Measurements from ENCODE around the gene AMIGO3.
"Not testable (repeated sequence)": the region's sequence is repeated elsewhere in the genome, so short reads cannot be mapped to it uniquely, and the experiment has no call there.

Gene AMIGO3, protein sequence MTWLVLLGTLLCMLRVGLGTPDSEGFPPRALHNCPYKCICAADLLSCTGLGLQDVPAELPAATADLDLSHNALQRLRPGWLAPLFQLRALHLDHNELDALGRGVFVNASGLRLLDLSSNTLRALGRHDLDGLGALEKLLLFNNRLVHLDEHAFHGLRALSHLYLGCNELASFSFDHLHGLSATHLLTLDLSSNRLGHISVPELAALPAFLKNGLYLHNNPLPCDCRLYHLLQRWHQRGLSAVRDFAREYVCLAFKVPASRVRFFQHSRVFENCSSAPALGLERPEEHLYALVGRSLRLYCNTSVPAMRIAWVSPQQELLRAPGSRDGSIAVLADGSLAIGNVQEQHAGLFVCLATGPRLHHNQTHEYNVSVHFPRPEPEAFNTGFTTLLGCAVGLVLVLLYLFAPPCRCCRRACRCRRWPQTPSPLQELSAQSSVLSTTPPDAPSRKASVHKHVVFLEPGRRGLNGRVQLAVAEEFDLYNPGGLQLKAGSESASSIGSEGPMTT

DNA sequence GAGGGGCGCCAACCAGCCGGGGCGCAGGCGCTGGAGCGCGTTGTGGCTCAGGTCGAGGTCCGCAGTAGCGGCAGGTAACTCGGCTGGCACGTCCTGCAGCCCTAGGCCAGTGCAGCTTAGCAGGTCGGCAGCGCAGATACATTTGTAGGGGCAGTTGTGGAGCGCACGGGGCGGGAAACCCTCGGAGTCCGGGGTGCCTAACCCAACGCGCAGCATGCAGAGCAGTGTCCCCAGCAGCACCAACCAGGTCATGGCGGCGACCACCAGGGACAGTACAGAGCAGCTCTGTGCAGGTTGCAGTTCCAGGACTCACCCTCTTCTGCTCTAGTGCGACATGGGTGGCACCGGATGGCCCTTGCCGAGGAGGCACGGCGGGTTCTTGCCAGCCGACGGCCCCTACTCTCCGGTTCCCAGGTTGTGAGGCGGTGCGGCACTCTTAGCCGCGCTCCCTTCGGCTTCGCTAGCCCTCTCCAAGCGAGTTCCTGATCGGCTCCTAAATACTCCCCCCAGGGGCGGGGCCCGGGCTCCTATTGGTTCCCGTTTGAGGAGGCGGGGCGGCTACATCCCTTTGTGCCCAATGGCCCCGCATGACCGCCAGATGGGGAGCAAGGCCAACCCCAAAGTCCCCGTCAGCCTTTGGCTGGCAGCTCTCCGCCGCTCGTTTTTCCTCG lies at the start of gene AMIGO3:
TSS of gene AMIGO3 (minus strand) at position 471 of the 671 bp plus-strand sequence. CDS start at position 252, 219 bp downstream.
- no peak within 1 kb of the TSS for H3K27ac ChIP-seq
- peak; percentile 53 for DNase-seq (ENCODE audit: low read depth, low spot score)

DNA sequence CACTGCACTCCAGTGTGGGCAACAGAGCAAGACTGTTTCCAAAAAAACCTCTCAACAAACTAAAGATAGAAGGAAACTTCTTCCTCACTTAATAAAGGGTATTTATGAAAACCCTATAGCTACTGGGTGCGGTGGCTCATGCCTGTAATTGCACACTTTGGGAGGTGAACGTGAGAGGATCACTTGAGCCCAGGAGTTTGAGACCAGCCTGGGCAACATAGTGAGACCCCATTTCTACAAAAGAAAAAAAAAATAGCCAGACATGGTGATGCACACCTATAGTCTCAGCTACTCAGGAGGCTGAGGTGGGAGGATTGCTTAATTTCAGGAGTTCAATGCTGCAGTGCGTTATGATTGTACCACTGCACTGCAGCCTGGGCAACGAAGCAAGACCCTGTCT lies 44.5 kb upstream of the AMIGO3 start:
- H3K27ac ChIP-seq = no peak overlapping the region
- DNase-seq (ENCODE audit: low read depth, low spot score) = no peak

DNA sequence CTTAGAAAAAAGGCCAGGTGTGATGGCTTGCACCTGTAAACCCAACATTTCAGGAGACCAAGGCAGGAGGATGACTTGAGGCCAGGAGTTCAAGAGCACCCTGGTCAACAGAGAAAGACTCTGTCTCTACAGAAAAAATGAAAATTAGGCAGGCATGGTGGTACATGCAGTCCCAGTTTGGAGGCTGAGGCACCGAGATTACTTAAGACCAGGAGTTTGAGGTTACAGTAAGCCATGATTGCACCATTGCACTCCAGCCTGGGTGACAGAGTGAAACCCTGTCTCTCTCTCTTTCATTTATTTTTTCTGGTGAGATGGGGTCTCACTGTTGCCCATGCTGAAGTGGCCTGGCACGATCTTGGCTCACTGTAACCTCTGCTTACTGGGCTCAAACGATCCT lies 42.2 kb upstream of the AMIGO3 start:
- DNase-seq (ENCODE audit: low read depth, low spot score) = no peak
- H3K27ac ChIP-seq = no peak overlapping the region

DNA sequence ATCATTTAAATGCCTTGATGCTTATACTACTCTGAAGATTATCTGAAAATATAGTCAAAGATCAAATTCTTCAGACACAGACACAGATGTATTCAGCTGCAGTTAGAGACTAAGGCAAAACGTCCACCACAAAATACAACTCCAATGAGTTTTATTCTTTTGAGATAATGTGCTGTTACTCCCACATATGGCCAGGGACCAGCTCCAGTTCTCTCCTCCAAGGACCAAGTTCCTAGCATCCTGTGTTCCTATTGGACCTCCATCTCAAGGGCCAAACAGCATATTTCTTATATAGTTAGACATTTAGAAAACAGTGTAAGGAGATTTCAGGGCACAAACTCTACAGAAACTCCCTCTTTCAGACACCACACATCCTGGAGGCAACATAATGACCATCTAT lies 39.7 kb upstream of the AMIGO3 start:
- no peak for DNase-seq (ENCODE audit: low read depth, low spot score)
- H3K27ac ChIP-seq = no peak overlapping the region

DNA sequence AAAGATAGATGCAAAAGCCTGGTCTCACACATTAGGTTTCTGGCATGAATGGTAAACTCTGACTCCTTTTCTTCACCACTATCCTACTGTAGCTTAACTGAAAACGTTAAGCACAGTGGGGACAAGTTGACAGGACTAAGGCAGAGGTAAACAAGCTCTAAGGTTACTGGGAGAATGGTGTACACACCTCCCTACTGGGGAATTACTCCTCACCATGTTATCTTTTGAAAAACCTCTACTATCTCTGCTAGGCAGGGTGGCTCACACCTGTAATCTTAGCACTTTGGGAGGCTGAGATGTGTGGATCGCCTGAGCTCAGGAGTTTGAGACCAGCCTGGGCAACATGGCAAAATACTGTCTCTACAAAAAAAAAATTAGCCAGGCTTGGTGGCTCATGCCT lies 37.7 kb upstream of the AMIGO3 start:
- DNase-seq (ENCODE audit: low read depth, low spot score) = no peak
- H3K27ac ChIP-seq = no peak overlapping the region

DNA sequence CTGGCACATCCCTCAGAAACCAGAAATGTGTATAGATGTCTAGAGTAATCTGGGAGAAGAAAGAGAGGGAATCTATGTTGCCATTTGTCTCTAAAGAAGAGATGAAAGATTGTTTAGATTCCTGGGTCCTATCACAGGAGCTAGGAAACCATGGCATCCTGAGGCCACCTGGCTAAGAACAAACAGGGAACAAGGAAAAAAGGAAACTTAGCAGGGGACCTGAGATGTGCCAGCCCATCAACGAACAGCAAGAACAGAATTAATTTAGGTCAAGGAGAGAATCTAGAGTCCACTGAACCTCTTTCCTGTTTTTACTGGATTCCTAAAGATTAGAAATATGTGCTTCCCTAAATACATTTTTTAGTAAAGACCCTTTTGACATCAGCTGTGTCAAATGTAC lies 36.6 kb upstream of the AMIGO3 start:
- no peak overlapping the region for H3K27ac ChIP-seq
- no peak for DNase-seq (ENCODE audit: low read depth, low spot score)

DNA sequence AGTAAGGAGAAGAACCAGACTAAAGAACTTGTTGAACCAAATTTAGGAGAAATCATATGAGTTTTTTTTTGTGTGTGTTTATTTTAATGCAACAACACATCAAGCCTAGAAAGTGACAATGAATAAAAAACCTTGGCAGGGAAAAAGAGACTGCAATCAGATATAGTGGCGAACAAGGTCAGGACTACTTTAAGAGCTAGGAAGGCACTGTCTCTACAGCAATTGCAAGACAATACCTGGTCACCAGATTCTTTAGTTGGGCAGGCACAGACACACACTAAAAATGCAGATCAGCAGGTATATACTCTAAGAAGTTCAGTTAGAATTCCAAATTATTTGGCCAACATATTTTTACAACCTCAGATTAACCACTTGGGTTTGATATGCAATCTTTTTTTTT lies 35.1 kb upstream of the AMIGO3 start:
- DNase-seq (ENCODE audit: low read depth, low spot score) = no peak
- H3K27ac ChIP-seq = no peak overlapping the region

DNA sequence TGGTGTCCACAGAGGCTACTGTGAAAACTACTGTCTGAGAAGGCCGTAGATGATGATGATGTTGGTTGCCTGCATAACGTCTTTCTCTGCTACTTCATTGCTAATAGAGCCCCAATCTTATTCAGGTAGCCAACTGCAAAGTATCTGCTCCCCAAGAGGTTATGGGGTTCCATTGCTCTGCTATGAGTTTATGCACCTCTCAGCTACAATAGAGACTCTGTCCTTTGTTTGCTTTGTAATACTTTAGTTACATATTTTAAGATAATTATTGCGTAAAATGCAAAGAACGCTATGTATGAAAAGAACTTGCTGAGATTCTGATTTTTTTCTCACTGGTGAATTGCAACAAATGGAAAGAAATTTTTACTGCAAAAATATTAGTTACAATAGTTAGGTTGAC lies 32.0 kb upstream of the AMIGO3 start:
- DNase-seq (ENCODE audit: low read depth, low spot score) = no peak
- no peak overlapping the region for H3K27ac ChIP-seq

DNA sequence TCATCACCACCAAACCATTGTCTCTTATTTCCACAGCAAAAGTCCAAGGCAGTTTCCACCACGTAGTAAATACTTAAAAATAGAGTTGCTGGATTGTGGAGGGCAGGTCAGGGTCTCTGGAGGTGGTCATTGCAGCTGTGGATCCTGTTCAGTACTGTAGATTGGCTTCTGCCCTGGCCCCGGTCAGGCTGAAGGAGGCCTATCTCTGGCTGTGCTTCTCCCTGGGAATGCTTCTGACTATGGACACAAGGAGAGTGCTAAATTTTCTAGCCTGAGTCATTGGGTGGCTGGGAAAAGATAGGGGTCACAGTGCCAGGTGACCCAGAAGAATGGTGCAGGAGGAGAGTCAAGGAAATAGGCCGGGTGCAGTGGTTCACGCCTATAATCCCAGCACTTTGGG lies 30.6 kb upstream of the AMIGO3 start:
- DNase-seq (ENCODE audit: low read depth, low spot score) = no peak
- H3K27ac ChIP-seq = no peak overlapping the region

DNA sequence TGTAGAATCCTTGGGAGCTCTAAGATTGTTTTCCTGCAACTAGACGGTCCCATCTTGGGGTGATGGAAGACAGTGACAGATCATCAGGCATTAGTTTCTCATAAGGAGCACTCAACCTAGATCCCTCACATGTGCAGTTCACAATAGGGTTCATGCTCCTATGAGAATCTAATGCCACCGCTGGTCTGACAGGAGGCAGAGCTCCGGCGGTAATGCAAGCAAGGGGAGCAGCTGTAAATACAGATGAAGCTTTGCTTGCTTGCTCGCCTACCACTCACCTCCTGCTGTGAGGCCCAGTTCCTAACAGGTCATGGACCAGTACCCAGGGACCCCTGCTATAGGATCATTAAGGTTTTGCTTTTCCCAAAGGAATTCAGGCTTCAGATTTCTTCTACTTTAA lies 29.4 kb upstream of the AMIGO3 start:
- H3K27ac ChIP-seq = peak overlapping the region; percentile 44
- DNase-seq (ENCODE audit: low read depth, low spot score) = not testable (repeated sequence)

DNA sequence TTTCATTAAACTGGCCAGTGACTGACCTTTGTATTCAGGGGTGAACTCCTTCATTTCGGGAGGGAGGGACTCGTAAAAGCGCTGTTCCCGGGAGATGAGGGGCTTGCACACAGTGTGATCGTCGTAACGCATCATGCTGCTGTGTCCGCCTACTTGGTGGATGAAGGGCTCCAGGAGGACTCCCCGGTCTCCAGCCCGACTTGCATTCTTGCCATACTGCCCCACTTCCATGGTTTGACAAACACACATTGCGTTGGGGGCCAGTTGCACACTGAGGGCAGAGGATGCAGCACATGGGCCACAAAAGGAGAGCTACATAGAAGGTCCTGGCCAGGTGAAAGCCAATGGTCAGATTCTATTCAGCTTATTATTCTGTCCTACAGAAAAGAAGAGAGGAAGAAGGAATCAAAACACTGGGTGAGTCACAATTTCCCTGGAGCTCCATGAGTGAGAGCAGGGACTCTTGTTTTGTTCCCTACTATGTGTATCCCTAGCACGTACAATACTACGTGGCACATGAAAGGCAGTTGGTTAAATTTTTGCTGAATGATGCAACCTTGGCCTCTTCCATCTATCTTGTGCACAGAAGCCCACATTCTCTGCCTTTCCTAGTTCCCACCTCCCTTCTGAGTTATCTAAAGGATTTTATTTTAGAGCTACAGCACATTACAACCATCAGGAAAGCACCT lies 28.5 kb upstream of the AMIGO3 start:
- no peak for DNase-seq (ENCODE audit: low read depth, low spot score)
- H3K27ac ChIP-seq = peak overlapping the region; percentile 44

DNA sequence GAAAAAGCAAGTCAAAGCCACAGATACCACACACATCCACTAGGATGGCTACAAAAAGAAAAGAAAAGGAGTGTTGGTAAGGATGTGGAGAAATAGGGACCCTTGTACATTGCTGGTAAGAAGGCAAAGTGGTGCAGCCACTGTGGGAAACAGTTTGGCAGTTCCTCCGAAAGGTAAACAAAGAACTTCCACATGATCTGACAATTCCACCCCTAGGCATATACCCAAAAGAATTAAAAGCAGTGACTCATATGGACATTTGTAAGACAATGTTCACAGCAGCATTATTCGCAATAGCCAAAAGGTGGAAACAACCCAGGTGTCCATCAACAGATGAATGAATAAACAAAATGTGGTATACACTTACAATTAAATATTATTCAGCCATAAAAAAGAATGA lies 26.5 kb upstream of the AMIGO3 start:
- DNase-seq (ENCODE audit: low read depth, low spot score) = peak; percentile 60
- no peak overlapping the region for H3K27ac ChIP-seq

DNA sequence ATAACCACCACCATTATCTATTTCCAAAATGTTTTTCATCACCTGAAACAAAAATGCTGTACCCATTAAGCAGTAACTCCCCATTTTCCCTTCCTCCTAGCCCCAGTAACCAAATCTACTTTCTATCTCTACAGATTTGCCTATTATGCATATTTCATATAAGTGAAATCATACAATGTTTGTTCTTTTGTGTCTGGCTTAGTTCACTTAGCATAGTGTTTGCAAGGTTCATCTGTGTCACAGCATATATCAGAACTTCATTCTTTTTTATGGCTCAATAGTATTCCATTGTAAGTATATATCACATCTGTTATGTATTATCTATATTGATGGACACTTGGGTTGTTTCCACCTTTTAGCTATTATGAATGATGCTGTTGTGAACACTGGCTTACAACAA lies 20.9 kb upstream of the AMIGO3 start:
- no peak for DNase-seq (ENCODE audit: low read depth, low spot score)

DNA sequence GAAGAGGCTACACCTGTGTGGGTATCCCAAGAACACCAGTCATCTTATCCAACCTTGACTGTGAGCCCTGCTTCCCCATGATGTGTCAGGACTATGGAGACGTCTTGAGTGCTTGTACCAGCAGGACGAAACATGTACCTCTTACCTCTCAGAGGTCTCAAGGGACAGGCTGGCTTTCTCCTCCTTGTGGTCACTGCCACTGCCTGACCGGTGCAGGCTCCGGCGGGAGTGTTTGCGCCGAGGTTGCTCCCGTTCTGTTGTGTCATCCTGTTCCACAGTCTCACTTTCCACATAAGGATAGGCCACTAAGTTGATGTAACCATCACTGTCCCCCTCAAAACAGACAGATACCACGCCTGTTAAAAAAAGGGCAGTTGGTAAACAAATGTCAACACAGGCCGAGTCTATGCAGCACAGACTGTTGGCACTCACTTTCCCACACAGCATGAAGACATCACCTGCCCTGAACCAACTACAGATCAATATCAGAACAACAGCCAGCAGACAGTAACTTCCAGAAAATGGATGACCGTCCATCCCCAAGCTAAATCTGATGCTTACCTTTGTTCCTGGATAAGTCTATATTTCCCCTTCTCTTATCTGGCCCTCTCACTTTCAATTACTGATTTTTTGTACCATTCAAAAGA lies 18.7 kb upstream of the AMIGO3 start:
- no peak for DNase-seq (ENCODE audit: low read depth, low spot score)
- no peak overlapping the region for H3K27ac ChIP-seq

More for the DNA sequence above, 20.9 kb upstream of the AMIGO3 start:
- H3K27ac ChIP-seq = no peak overlapping the region

DNA sequence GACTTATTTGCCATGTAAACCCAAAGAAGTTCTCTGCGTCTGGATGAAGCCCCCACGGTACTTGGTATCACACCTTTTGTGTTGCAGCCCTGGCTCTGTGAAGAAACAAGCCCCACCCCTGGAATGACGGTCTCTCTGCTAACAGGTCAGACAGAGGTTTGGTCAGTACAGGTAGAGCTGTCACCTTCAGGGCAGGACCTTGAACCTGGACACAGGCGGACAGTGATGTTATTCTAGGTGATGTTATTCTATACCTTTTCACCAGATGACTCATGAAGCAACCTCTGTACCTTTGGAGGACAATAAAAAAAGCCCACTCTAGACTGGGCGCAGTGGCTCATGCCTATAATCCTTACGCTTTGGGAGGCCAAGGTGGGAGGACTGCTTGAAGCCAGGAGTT lies 15.3 kb upstream of the AMIGO3 start:
- no peak overlapping the region for H3K27ac ChIP-seq
- no peak for DNase-seq (ENCODE audit: low read depth, low spot score)

DNA sequence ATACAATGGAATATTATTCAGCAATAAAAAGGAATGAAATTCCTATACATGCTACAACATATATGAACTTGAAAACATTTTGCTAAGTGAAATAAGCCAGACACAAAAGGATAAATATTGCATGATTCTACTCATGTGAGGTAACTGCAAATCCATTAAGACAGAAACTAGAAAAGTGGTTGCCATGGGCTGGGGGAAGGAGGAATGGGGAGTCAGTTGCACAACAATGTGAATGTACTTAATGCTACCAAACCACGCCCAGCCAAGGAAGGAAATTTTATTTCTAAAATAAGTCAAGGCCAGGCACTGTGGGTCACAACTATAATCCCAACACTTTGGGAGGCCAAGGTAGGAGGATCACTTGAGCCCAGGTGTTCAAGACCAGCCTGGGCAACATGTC lies 14.1 kb upstream of the AMIGO3 start:
- no peak for DNase-seq (ENCODE audit: low read depth, low spot score)
- no peak overlapping the region for H3K27ac ChIP-seq

DNA sequence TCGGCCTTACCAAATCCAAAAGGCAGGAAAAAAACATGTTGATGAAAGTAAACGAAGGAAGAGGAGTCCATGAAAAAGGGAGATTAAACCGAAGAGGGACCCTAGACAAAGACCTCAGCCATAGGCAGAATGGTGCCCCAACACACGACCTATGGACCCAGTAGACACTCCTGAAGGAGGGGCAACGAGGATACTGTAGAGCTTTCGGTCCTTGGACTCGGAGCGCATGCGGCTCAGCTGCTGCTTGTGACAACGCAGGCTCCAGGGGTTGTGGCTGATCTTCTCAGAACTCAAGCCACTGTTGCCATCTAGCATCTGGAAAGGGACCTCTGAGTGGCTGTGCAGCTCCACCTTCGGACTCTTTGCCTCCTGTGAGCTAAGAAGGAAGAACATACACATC lies 13.1 kb upstream of the AMIGO3 start:
- no peak for DNase-seq (ENCODE audit: low read depth, low spot score)
- no peak overlapping the region for H3K27ac ChIP-seq

DNA sequence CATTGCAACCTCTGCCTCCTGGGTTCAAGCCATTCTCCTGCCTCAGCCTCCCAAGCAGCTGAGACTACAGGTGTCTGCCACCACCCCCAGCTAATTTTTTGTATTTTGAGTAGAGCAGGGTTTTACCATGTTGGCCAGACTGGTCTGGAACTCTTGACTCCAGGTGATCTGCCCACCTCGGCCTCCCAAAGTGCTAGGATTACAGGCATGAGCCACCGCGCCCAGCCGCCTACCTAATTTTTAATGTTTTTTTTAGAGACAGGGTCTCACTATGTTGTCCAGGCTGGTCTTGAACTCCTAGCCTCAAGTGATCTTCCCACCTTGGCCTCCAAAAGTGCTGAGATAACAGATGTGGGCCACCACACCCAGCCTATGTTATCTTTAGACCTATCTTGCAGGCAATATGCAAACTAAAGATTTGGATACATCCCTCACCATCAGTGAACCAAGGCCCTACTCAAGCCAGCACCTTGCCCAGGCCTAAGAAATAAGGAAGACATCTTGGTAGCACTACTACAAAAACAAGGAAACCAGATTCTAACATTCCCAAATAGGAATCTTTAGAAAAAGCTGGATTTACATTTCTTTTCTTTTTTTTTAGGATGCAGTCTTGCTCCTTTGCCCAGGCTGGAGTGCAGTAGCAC lies 10.6 kb upstream of the AMIGO3 start:
- no peak overlapping the region for H3K27ac ChIP-seq
- no peak for DNase-seq (ENCODE audit: low read depth, low spot score)

DNA sequence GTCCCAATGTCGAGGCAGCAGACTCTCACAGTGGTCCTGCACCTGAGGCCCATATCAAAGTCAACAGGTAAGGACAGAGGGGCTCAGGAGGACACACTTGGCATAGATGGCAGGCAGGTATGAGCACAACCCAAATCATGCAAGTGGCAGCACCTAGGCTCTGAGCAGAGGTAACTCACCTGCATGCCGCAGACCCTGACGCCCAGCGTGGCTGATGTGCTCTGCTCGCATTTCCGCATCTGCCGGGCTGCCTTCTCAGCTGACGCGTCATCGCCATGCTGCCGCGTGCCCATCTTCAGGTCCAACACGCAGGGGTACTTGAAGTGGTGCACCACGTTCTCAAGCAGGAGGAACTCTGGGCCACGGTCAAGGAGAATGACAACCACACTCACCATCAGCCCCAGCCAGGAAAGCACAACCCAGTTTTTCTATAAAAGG lies 8.5 kb upstream of the AMIGO3 start:
- DNase-seq (ENCODE audit: low read depth, low spot score) = no peak
- no peak overlapping the region for H3K27ac ChIP-seq
